HL-60/S4 treated with retinoic acid at 250 ng/mL for 4 days and 3 days (cell line): ENCODE data around the gene CNTN5.

Experiments
- in situ Hi-C: fragments of 300-500 bp; cut with MboI; formaldehyde crosslinking; loops from 2 replicates; pipeline ENCODE4 v1.7.0; 2022; ENCODE audit warnings: low sequenced_read_pairs

CNTN5 gene

DNA sequence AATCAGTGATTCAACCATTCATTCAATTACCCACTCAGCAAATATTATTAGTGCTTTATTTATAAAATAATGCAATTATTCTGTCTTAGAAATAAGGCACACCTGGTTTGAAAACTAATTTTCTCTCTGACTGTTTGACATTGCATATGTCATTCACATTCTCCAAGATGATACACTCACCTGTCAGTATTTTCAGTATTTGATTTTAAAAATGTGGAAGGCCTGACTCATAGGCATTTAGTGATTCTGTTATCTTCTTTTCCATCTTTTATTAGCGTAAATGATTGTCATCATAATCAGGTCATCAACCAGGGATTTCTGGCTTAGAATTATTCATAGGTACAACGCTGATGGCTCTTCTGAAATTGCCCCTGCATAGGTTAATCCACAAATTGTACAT lies 480.9 kb downstream of the CNTN5 start:
- in situ Hi-C loops: no loop called here

DNA sequence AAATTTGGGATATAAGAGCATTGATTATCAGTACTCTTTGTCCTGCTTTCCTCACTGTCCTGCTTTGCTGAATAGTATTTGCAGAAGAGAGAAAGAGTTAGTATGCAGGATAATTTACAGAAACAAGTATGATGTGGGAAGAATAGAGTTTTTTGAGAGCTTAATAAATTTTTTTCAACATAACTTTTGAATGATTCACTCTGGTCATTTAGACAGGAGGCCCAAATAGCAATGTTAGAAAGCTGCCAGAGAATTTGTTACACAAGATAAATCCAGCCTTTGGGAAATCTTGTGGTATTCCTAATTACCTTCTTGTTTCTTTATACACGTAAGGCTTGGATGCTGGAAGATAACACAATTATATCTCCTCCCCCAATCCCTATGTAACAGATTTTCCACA lies 484.6 kb downstream of the CNTN5 start:
- in situ Hi-C loops: no loop called here

DNA sequence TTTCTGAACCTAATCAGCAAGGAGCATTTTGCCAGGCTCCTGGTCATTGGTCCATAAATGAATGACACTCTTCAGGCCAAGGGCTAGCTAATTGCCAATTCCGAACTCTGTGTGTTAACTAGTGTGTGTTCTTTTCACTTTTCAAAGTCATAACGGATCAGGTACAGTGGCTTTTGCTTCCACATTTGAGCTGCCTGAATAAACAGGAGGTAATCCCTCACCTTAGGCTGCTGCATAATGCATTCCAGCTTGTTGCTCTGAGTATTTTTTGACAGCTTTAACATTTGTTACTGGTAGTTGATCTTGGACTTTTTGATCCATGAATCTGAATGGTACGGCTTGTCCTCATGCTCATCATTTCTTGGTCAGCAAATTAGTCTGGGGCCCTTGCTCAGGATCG lies 485.1 kb downstream of the CNTN5 start:
- in situ Hi-C loops: no loop called here

DNA sequence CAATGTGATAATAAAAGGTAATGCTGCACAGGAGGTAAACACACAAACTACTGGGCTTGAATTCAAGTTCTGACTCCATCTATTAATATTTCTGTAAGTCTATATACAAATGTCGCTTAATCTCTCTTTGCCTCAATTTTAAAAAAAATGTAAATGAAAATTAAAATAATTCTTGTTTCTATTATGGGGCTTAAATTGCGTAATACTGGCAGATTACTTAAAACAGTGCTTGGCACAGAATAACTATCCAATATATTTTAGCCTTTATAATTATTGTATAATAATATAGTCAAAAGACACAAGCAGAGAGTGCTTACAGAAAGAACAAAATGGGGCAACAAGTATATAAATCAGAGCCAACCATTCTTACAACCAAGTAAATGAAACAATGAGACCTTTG lies 489.1 kb downstream of the CNTN5 start:
- in situ Hi-C loops: no loop called here

DNA sequence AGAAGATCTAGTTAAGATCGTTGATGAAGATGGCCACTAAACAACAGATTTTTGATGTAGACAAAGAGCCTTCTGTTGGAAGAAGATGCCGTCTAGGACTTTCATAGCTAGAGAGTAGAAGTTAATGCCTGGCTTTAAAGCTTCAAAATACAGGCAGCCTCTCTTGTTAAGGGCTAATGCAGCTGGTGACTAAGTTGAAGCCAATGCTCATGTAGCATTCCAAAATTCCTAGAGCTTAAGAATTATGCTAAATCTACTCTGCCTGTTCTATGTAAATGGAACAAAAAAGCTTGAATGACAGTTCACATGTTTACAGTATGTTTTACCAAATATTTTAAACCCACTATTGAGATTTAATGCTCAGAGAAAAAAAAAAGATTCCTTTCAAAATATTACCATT lies 492.6 kb downstream of the CNTN5 start:
- in situ Hi-C loops: no loop called here

DNA sequence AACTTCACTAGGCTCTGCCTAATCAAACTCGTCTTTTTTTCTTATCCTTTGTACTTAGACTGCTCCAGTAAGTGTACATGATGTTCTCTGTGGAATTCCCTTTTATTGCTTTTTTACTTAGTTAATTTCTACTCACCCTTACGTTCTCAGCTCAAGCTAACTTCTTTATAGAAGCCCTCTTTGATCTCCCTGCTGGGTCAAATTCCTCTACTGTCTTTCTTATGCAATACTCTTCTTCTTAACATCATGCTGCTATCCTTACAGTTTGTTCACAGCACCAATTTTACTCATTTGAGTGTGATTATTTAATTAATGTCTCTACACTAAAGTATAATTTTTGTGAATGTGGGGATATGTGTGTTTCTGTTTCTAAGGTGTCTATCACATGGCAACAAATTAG lies 498.3 kb downstream of the CNTN5 start:
- in situ Hi-C loops: no loop called here

DNA sequence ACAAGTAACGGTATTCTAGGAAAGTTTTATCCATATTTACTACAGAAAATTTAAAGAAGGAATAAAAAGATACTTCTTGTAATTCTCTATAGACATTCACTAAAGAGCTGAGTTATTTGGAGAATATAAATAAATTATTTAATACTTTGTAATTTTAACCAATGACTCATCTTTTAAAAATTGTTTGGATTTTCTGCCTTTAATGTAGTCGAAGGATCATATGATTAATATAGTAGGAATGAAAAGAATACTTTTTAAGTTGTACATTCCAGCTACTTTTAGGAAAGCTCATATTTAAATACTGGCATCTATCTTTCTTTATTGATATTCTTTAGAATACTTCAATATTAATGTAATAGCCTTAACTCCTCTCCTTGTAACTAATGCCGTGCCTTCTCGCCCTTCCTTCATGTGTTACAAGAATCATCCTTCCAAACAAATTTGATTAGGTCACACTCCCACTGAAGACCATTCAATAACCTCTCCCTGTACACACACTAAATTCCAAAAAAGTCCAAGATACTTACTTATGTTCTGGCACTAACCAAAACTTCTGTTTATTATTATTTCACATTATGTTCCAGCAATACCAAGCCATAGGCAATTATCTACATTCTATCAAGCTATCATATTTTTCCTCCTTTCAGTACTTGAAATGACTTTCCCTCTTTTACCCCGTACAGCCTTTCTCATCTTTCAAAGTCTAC lies 501.9 kb downstream of the CNTN5 start:
- in situ Hi-C loops: no loop called here

DNA sequence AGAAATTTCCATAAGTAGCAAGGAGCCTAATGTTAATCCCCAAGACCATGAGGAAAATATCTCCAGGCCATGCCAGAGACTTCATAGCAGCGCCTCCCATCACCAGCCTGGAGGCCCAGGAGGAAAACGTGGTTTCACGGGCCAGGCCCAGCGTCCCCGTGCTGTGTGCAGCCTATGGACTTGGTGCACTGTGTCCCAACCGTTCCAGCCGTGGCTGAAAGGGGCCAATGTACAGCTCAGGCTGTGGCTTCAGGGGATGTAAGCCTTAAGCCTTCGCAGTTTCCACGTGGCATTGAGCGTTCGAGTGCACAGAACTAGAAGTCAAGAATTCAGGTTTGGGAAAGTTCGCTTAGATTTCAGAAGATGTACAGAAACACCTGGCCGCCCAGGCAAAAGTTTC lies 510.7 kb downstream of the CNTN5 start:
- in situ Hi-C loops: no loop called here

DNA sequence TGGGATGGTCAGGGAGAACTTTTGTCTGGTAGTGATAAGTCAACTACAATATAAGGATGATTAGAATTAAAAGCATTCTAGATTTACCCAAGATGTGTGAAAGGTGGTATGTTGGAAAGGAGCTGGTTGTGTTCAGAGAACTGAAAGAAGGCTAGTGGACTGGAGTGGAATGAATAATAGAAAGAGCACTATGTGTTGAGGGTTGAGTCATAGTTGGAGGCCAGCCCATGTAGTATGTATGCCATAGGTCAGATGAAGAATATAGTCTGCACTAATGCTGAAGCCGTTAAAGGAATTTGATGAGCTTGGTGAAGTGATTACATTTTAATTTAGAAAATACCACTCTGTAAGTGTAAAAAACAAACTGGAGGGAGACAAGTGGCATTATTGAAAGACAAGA lies 514.1 kb downstream of the CNTN5 start:
- in situ Hi-C loops: no loop called here

DNA sequence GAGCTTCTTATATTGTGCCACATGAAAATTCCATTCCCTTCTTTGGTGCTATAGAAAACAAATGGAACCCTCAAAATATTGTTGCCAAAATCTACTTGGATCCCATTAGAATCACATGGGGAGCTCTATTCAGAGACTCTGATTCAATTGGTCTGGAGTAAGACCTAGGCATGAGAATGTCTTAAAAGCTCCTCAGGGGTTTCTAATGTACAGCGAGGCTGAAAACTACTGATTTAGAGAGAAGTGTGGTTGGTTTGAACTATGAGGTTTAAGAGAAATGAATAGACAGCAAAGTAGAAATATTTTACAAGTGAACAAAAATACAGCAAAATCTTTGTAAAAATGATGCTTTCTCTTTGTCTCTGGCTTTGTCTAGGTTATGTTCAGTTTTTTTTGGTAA lies 514.7 kb downstream of the CNTN5 start:
- in situ Hi-C loops: no loop called here

DNA sequence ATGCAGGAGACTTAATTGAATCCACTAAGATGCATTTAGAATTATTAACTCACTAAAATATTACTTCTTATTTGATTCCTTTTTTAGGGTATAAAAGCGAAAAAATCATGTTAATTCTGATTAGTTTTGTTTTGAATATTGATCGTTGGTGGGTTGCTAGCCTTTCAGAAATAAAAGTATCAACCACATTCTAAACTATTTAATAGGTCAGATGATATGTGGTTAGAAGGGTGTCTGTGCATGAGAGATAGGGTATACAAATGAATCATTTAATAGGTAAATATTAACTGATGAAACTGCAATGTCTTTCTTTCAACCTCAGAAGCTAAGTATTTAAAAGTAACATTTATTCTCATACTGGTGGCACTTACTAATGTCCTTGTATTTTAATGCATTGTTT lies 515.1 kb downstream of the CNTN5 start:
- in situ Hi-C loops: no loop called here

DNA sequence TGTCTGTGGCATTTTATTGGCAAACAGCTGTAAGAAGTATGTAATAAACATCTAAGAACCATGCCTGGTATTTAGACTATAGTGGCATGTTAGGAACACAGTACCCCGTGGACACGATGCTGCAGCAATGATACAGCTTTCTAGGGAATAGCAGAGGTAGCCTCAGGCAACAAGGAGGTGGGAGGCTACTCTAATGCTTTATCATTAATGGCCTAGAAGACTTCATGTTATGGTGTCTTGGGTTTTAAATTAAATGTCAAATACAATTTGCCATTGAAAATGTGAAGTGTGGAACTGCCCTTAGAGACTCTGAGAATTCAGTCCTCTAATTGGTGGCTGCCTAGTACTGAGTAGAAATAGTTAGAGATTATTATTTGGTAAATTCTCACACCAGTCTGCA lies 516.9 kb downstream of the CNTN5 start:
- in situ Hi-C loops: no loop called here

DNA sequence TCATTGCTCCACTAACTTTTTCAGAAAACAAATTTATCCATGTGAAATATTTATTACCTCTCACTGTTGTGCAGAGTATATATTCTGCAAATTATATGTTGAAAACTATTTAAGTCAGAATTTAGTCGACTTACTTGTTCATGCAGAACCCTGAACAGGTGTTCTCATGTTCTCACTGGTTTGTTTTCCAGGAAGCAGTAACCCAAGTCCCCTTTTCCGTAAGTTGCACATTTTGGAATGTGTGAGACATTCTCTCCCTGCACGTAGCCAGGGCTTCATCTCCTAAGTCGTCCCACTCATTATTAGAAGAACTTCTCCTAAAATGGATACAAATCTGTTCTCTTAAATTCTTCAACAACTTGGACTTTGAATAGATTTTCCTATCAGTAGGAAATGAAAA lies 524.9 kb downstream of the CNTN5 start:
- in situ Hi-C loops: no loop called here

DNA sequence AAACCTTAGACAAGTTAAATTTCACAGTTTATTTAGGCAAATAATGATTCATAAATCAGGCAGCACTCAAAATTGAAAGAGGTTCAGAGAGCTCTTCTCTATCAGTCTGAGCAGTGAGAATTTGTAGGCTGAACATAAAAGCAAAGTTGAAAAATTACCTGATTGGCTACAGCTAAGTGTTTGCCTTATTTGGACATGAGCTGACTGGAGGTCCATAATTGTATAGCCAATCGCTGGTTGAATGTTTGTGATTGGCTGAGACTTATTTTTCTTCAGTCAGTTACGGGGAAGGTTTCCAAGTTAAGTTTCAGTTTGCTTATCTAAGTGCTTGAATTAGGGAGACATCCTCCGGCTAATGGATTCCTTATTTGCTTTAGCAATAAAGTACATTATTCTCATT lies 527.5 kb downstream of the CNTN5 start:
- in situ Hi-C loops: no loop called here

DNA sequence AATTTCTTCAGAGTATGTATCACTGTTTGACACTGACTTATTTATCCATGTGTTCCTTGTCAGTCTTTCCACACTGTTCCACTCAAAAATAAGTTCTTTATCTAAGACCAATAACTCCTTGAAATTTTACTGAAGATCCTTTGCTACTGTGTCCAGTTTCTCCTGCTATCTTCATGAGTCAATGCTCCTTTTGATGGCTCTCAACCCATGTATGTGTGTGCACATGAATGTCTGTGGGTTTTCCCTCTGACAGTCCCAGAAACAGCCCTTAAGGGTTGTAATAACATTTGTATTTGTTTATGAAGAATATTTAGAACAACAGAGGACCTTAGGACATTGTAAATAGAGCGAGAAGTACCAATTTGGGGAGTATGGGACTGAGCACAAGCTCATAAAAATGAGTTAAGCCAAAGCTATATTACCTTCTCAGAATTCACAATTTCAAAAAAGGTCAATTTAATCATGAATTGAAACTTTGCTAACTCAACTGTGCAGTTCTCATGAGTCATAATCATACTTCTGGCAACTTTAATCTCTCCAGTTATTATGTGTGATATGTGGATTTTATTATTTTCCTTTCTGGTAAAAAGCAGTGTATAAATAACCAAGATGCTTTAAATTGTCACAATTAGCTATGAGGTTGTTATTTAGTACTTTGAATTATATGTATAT lies 533.6 kb downstream of the CNTN5 start:
- in situ Hi-C loops: no loop called here

DNA sequence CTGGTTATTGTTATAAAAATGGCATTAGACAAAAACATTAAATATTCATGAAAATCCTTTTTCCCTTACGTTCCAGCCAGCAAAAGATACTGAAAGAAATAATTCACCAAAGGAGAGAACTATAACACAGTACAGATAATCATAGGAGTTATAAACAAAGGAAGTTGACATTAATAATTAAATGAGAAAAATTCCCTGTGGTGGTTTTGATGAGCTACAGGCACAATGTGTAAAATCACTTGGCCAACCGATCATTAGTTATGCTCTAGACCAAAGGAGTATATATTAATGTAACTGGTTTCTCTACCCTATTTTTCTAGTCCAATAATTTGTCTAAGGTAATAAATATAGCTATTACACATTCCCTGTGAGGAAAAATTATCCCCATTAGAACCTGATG lies 534.7 kb downstream of the CNTN5 start:
- in situ Hi-C loops: no loop called here

DNA sequence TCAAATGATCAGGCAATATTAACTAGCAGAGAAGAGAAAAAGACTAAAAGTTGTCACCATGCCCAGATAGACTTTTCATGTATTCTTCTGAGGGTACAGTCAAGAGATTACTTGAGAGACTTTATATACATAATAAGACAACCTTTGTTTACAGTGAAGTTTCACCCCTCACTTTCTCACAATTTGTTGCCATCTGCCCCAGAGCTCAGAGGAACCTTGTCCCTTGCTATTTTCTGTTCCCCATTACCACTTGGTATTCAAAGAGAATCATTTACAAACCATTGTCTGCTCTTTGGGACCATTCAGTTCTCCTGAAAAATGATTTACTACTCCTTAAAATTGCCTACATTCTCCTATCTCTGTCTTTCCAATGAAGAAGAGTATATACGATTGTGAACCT lies 544.6 kb downstream of the CNTN5 start:
- in situ Hi-C loops: no loop called here

DNA sequence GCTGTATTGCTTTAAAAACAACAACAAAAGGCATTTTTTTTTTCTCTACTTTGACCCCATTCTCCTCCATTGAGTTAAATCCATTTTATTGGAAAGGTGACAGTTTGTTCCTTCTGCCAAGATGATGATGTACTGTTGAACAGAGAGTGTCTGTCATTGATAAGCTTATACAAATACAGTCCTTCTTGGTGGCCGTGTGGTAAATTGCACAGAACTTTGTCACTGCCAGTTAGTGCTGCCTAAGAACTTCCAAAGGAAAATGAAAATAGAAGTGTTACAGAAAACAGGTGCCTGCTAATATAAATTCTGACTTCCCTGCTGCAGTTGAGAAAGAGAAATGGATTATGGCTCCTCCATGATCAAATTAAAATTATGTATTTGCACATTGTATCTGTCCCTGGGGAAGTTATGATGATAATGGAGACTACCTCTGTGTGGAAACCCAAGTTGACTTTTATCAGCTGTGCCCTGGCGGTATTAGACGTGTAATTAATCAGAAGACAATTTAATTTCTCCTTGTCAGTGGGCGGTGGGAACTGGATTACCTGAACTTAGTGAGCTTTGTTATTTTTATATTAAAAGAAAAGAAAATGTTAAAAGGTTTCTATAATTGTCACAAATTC lies 546.7 kb downstream of the CNTN5 start:
- in situ Hi-C loops: no loop called here

DNA sequence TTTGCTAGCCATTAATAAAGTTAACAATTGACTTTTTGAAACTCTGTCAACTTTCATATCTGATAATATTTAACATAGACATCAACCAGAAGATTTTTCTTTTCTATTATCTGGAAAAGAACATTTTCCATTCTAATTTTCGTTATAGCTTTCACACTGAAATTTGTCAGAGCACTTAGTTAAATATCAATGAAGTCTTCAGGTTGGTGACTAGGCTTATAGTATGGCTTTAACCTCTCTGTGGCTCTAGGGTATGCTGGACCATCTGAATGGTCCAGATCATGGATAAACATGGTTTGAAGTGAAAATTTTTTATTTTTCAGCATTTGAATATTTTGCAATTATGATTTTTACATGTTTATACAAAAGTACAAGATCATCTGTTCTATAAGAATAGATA lies 548.1 kb downstream of the CNTN5 start:
- in situ Hi-C loops: no loop called here

DNA sequence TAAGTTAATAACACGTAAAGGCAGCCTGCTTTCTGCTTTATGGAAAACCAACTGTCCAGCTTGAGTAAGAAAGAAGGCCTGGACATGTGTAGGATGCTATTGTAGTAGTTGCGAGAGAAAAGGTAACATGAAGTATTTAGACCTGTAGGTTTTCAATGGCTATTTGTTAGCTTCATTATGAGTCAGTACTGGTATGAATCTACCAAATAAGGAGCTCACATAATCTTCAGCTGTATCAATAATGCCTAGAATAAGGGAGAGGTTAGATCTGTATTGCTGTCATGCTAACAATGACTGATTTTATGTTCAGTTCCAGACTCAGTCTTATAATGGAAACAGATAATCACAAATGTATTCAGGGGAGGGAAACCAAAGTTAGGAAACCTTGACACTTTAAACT lies 550.3 kb downstream of the CNTN5 start:
- in situ Hi-C loops: no loop called here

DNA sequence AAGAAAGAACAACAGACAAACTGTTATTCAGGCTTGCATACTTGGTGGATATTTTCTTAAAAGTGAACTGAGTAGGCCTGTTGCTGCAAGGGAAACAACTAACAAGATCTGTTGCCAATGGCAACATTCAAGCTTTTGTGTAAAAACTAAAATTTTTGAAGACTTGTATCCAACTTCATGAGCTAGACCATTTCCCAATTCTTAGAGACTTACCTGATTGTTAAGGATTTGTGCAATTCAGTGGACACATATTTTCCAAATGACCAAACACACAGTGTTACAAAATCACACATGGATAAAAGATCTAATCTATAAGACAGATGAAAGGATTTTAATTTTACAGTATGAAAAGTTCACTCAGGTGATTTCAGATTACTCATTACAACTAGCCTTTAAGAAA lies 564.1 kb downstream of the CNTN5 start:
- in situ Hi-C loops: no loop called here

DNA sequence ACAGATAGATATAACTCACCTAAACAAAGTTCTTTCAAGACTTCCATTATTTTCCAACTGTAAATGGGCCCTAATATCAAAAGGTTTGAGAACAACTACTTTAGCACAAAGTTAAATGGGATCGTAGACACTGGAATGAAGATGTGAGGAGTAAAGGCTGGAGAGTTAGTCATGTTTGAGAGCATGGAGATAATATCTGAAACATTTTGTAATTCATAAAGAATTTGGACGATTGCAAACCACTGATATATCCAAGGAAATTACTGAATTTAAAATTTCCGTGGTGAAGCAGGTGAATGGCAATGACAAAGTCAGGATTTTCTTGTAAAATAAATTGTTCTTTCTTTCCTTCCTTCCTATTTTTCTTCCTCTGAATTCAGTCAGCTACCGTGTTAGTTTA lies 564.9 kb downstream of the CNTN5 start:
- in situ Hi-C loops: no loop called here

DNA sequence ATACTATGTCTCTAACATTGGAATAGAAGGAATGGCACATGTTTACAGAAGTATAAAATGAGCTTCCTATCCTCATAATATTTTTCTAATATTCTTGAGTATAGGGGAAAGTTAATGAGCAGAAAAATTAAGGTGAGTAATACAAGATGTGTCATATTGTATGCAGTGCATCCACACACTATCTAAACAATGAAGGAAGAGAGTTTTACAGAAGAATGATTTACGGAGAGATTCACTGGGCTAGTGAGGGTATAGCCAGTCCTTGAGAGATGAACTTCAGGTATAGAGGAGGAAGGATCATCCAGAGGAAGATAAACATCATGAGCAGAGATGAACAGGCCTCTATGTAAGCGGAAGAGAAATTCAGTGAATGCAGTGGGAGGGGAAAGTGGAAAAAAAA lies 569.0 kb downstream of the CNTN5 start:
- in situ Hi-C loops: no loop called here
